Neural crest cell (in vitro differentiated cells): ENCODE data around the gene IFNLR1. TPM values are rescaled to one million over a fixed set of nuclear protein-coding genes. Genes with fewer than 3 reads are reported as not detected.

Source experiments
- DNase-seq: peaks from one replicate; pipeline ENCODE4 v3.0.0; 2021; ENCODE audit warnings: low read depth, mixed read lengths, low spot score
- H3K27ac Mint-ChIP-seq: one replicate; pipeline ENCODE4 v1.8.0; 2021; ENCODE audit warnings: mild to moderate bottlenecking, mixed read lengths; ENCODE audit not compliant: unreplicated experiment
- H3K27me3 Mint-ChIP-seq: 2 replicates; pipeline ENCODE4 v1.8.0; 2021; ENCODE audit warnings: low read depth, mild to moderate bottlenecking, mixed read lengths
- H3K36me3 Mint-ChIP-seq: 2 replicates; pipeline ENCODE4 v1.8.0; 2021; ENCODE audit warnings: low read depth, mild to moderate bottlenecking, mixed read lengths
- H3K4me1 Mint-ChIP-seq: 2 replicates; pipeline ENCODE4 v1.8.0; 2021; ENCODE audit warnings: mixed read lengths
- H3K4me3 Mint-ChIP-seq: one replicate; pipeline ENCODE4 v1.8.0; 2021; ENCODE audit warnings: mild to moderate bottlenecking, mixed read lengths
- H3K9me3 Mint-ChIP-seq: 2 replicates; pipeline ENCODE4 v1.8.0; 2021; ENCODE audit warnings: mixed read lengths
- total RNA-seq: library from RNA; stranded (reverse); gene quantifications from 2 replicates; pipeline ENCODE4 v1.2.1, GENCODE V29; 2021
- TF ChIP-seq, protein P1 (sequence below): fragments of 200-600 bp; sonication (generic); conservative IDR thresholded peaks from 2 replicates; pipeline ENCODE4 v1.5.0; 2021; ENCODE audit warnings: antibody characterized with exemption, mild to moderate bottlenecking

The IFNLR1 gene
- total RNA-seq, 1 donor from 2014 or later = 0.21 TPM

DNA sequence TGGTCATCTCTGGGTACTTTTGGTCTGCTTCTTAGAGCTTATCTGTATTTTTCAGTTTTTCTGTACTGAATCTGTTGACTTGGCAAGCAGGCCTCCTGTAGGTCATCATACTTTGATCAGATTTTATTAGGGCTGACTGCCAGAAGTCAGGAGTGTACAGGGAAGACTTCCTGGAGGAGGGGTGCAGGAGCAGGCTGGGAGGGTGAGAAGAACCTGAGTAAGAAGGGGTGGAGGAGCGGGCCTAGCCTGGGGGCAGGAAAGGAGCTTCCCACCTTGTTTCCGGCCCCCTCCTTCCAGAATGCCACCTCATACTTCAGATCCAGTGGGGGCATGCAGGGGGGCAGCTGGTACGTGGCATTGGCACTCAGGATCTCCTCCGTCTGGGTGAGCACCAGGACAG lies 25.8 kb downstream of the IFNLR1 start:
- DNase-seq = no peak
- H3K4me1 Mint-ChIP-seq = no peaks in the 10 kb centered on the region
- no peak overlapping the region for H3K27ac Mint-ChIP-seq
- TF ChIP-seq, protein P1, sequence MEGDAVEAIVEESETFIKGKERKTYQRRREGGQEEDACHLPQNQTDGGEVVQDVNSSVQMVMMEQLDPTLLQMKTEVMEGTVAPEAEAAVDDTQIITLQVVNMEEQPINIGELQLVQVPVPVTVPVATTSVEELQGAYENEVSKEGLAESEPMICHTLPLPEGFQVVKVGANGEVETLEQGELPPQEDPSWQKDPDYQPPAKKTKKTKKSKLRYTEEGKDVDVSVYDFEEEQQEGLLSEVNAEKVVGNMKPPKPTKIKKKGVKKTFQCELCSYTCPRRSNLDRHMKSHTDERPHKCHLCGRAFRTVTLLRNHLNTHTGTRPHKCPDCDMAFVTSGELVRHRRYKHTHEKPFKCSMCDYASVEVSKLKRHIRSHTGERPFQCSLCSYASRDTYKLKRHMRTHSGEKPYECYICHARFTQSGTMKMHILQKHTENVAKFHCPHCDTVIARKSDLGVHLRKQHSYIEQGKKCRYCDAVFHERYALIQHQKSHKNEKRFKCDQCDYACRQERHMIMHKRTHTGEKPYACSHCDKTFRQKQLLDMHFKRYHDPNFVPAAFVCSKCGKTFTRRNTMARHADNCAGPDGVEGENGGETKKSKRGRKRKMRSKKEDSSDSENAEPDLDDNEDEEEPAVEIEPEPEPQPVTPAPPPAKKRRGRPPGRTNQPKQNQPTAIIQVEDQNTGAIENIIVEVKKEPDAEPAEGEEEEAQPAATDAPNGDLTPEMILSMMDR = no peak
- no peaks in the 10 kb centered on the region for H3K9me3 Mint-ChIP-seq
- H3K36me3 Mint-ChIP-seq = no peaks in the 10 kb centered on the region
- H3K4me3 Mint-ChIP-seq = no peak overlapping the region
- peaks cover 11% of the 10 kb centered on the region for H3K27me3 Mint-ChIP-seq

DNA sequence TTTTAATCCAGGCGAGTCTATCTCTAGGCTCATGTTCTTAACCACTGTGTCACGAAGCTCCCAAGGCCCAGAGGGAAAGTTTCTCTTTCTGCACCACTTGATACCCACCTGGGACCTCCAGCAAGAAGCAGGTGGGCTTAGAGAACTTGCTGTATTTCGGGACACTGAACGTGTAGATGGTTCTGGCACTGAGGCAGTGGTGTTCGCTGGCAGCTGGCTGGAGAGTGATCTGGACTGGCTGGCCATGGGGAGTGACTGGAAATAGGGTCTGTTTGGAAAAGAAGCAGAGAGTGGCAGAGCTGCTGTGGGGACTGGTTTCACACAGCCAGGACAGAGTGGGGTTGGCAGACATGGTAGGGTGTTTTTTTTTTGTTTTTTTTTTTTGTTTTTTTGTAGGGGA lies 27.7 kb downstream of the IFNLR1 start:
- H3K27me3 Mint-ChIP-seq = peaks cover 8% of the 10 kb centered on the region
- DNase-seq = no peak
- no peaks in the 10 kb centered on the region for H3K9me3 Mint-ChIP-seq
- H3K27ac Mint-ChIP-seq = peak overlapping the region; percentile 54
- H3K4me1 Mint-ChIP-seq = peaks cover 4% of the 10 kb centered on the region
- TF ChIP-seq, protein P1 = no peak
- no peaks in the 10 kb centered on the region for H3K36me3 Mint-ChIP-seq
- H3K4me3 Mint-ChIP-seq = no peak overlapping the region

DNA sequence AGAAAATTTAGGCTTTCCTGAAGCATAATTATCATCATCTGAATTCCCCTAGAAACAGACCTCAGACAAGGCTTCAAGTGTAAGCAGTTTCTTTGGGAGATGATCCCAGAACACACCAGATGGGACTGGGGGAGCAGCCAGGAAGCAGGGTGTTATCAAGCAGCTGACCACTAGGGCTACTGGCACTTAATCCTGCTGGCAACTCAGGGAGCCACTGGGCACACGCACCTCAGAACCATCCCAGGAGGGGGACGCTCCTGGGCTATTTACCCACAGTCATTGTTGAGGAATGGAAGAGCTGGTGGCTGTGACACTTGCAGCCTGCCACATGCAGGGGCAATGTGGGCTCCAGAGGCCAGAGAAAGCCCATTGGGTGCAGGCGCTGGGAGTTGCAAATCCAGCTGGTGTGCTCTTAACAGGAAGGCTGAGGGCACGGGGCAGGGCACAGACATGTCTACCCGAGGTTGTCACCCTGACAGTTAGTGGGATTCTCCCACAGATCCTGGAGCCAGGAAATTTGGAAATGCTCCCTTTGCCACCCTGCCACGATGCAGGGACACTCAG lies 29.1 kb downstream of the IFNLR1 start:
- no peaks in the 10 kb centered on the region for H3K36me3 Mint-ChIP-seq
- DNase-seq = no peak

DNA sequence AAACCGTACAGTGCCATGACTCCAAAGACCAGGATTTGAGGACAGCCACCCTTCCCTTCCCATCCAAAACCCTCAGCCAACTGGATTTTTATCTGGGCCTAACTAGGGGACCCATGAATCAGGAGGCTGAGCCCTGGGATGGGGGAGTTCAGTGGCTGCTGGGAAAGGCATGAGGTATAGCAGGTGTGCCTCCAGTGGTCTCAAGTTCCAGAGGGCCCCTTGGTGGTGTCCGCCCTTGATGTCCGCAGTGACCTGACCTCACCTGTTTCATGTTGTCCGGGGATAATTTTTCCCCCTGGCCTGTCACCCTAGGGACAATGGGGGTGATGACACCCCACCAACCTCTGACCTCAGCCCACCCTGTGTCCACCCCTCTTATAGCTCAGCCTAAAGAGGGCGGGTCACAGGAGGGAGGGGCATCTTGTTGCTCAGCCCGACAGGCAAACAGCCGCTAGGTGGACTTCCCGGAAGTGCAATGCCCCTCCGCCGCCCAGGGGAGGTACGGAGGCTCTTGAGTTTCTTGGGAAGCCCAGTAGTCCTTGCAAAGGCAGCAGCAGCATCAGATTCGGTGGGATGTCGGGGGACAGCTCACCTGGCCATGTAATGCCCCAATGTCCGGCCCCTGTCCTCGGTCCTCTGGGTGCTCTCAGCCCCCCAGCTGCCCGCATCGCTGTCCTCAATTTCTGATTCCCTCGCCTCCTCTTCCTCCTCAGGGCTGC lies 30.4 kb downstream of the IFNLR1 start:
- Mint-ChIP-seq H3K36me3 (no peaks in the 10 kb centered on the region), H3K4me1 (peaks cover 4% of the 10 kb centered on the region), H3K27ac (no peak overlapping the region), H3K4me3 (no peak overlapping the region), H3K27me3 (peaks cover 22% of the 10 kb centered on the region), H3K9me3 (no peaks in the 10 kb centered on the region)
- TF ChIP-seq, protein P1 = no peak
- DNase-seq = no peak

More for the DNA sequence above, 29.1 kb downstream of the IFNLR1 start:
- Mint-ChIP-seq H3K27me3 (peaks cover 11% of the 10 kb centered on the region), H3K9me3 (no peaks in the 10 kb centered on the region), H3K4me1 (peaks cover 4% of the 10 kb centered on the region), H3K27ac (no peak overlapping the region), H3K4me3 (no peak overlapping the region)
- TF ChIP-seq, protein P1 = peak; percentile 35

DNA sequence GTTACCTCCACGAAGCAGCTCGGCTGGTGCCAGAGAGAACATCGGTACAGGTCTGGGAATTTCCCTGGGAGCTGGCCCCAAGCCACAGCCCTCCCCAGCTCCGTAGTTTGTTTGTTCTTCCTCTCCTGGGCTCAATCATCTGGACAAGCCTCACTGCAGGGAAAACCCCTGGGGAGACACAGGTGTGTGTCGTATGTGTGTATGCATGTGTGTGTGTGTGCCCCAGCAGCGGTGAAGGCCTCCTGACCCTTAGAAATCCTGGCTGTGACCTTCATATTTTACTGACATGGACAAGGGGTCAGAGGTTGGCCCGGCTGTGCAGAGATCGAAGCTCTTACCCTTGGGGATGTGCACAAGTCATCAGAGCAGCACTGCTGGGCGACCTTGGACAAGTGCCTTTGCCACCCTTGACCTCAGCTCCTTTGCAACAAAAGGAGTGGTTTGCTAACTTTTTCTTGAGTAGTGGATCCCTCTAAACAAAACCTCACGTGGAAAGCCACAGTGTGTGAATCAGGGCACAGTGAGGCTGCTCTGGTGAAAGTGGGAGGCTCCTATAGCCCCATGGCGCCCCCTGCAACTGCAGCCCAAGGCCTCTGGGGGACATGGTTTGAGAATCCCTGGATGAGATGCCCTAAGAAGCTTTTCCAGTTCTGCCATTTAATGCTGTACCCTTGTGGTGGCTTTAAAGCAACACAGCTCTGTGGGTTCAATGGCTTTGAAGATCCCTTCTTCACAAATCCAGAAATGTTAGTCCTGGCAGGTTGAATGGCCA lies 31.9 kb downstream of the IFNLR1 start:
- TF ChIP-seq, protein P1 = peak; percentile 44
- Mint-ChIP-seq H3K4me1 (peaks cover 16% of the 10 kb centered on the region), H3K4me3 (no peak overlapping the region), H3K27me3 (peaks cover 36% of the 10 kb centered on the region), H3K27ac (no peak overlapping the region), H3K9me3 (no peaks in the 10 kb centered on the region), H3K36me3 (no peaks in the 10 kb centered on the region)
- no peak for DNase-seq
